Activated naive CD4-positive, alpha-beta T cell treated with anti-CD3 and anti-CD28 coated beads, Interleukin-2, amount 50 U/mL, for 72 hours (primary cell): Measurements from ENCODE around the gene SMTN. TPM values are rescaled to one million over a fixed set of nuclear protein-coding genes. Genes with fewer than 3 reads are reported as not detected.
"Not testable (repeated sequence)": the region's sequence is repeated elsewhere in the genome, so short reads cannot be mapped to it uniquely, and the experiment has no call there.

Source experiments
- ATAC-seq, 2 donors: fragments of 150-1000 bp; cut with Tn5 transposase; 2 replicates each; pipeline ENCODE4 v1.10.0; 2021; ENCODE audit warnings: mild to moderate bottlenecking in 2 of 2, moderate library complexity in 2 of 2
- DNase-seq, 2 donors: peaks; one replicate each; pipeline ENCODE4 v3.0.0; 2021 to 2022; ENCODE audit warnings: low spot score in 2 of 2
- H3K27ac Mint-ChIP-seq, 2 donors: one replicate each; pipeline ENCODE4 v1.8.0; 2022; ENCODE audit warnings: mild to moderate bottlenecking in 2 of 2, mixed read lengths in 2 of 2
- H3K36me3 Mint-ChIP-seq, 2 donors: one replicate each; pipeline ENCODE4 v1.8.0; 2022; ENCODE audit warnings: mixed read lengths in 2 of 2
- H3K9me3 Mint-ChIP-seq, 2 donors: one replicate each; pipeline ENCODE4 v1.8.0; 2022; ENCODE audit warnings: mixed read lengths in 2 of 2
- total RNA-seq, 2 donors: library from RNA; stranded (reverse); gene quantifications; one replicate each; pipeline ENCODE4 v1.2.3, GENCODE V29; 2022

SMTN gene
- 100 to 1,000 TPM in 1 of 2 donors, 10 to 100 TPM in 1; 32.5 to 128 TPM for total RNA-seq

DNA sequence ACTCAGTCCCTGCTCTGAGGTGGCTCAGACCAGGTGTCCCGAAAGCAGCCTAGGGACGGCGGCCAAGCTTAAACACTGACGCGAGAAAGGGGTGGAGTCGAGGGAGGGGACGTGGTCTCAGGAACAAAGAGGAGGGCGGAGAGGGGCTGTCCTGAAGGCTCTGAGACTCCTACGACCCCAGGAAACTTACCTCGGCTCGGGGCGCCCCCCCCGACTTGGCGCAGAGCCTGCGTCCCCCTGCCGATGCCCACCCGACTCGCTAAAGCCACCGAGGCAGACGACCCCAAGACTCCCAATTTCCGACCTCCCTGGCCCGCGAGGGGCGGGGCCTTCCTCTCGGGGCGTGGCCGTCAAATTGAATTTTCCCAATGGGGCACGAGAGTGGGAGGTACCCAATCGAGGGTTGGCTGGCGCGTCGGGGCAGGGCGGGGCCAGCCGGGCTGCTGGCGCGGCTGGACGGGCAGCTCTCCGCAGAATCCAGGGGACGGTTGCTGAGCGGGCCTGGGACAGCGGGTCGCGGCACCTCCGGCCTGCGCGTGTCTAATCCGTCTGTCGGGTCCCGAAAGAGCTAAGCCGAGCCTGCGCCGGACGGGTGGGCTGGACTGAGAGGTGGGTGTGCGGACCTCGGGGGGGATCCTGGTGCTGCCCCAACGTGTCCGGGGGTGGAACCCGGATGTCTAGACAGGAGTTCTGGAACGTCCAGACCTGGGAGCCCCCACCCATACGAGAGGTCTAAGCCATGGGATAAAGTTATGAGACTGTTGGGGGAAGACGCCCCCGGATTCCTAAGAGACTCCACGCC lies at the start of gene SMTN:
Gene SMTN (plus strand): TSS at position 471 of the 802 bp plus-strand sequence. CDS start 1,941 bp downstream, outside the sequence.
- DNase-seq (peak; percentile 90 to 95), ATAC-seq (peak; percentile 74 to 77)
- peaks cover 6 to 29% of the 10 kb centered on the region in 2 donors for H3K36me3 Mint-ChIP-seq
- no peaks in the 10 kb centered on the region for H3K9me3 Mint-ChIP-seq
- peak within 1 kb of the TSS; percentile 77 to 90 for H3K27ac Mint-ChIP-seq

DNA sequence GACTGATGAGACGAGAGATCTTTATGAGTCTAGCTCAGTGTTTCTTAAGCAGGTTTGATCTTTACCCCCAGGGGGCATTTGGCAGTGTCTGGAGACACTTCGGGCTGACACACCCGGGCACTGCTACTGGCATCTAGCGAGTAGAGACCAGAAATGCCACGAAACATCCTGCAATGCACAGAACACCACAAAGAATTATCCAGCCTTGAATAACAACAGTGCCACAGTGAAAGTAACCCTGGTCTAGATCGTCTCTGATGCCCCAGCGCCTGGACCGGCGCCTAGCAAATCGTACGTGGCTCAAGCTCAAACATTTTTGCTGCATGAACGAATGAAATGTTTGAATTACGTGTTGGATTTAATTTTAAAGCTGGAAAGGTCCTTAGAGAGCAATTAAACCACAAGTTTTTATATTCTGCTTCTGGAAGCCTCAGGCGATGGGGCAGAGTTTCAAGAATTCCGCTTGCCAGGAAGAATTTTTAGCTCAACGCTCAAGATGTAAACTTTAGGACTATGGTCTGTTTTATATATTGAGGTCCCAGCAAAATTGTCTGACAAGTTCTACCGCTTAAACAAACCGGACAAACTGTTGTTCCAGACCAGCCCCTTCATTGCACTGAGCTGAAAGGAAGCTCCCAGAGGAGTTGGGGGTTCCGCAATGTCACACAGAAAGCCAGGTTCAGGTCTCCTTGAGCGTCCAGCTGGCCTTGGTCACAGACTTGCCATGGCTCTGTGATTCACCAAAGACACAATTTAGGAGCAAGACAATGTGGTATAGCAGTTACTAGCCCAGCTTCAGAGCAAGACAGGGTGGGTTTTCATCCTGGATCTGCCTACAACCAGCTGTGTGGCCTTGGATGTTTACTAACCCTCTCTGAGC lies 44.2 kb upstream of the SMTN start:
- no peak for ATAC-seq
- no peaks in the 10 kb centered on the region for H3K9me3 Mint-ChIP-seq
- DNase-seq, result no peak
- no peak overlapping the region for H3K27ac Mint-ChIP-seq
- no peaks in the 10 kb centered on the region for H3K36me3 Mint-ChIP-seq

DNA sequence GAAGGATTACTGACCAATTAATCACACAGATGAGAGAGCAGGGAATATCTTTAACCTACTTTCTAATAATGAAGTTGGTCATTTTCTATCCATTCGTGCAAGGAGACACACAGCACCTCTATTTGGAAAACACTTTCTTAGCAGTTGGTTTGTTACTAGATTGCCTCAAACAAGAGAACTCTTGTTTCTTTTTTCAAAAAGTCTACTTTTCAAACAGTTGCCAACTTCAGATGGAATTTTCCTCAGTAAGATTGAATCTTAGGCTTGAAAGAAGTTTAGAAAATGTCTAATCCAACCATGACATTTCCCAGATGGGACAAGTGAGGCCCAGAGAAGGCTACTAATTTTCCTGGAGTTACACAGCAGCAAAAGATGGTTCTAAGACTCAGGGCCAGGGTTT lies 42.4 kb upstream of the SMTN start:
- ATAC-seq, result no peak

DNA sequence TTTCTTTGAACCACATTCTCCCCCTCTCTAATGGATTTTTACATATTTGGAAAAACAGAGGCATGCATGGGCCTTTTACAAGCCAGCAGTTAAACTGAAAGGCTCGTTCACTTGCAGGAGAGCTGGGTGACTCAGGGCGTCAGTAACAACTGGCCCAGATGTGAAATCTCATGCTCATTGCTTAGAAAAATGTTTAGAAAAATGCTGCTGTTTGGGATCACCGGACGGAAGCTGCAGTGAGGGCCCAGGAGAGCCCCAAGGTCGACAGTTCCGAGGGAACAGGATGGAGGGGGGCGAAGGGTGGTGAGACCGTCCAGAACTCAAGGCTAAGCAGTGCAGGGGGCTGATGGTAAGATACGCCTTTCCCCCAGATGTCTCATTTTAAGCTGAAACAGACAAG lies 41.7 kb upstream of the SMTN start:
- Mint-ChIP-seq H3K9me3 (no peaks in the 10 kb centered on the region), H3K36me3 (no peaks in the 10 kb centered on the region), H3K27ac (no peak overlapping the region)
- ATAC-seq (no peak), DNase-seq (no peak)

More for the DNA sequence above, 42.4 kb upstream of the SMTN start:
- DNase-seq, result no peak
- Mint-ChIP-seq H3K27ac (no peak overlapping the region), H3K36me3 (no peaks in the 10 kb centered on the region), H3K9me3 (no peaks in the 10 kb centered on the region)

DNA sequence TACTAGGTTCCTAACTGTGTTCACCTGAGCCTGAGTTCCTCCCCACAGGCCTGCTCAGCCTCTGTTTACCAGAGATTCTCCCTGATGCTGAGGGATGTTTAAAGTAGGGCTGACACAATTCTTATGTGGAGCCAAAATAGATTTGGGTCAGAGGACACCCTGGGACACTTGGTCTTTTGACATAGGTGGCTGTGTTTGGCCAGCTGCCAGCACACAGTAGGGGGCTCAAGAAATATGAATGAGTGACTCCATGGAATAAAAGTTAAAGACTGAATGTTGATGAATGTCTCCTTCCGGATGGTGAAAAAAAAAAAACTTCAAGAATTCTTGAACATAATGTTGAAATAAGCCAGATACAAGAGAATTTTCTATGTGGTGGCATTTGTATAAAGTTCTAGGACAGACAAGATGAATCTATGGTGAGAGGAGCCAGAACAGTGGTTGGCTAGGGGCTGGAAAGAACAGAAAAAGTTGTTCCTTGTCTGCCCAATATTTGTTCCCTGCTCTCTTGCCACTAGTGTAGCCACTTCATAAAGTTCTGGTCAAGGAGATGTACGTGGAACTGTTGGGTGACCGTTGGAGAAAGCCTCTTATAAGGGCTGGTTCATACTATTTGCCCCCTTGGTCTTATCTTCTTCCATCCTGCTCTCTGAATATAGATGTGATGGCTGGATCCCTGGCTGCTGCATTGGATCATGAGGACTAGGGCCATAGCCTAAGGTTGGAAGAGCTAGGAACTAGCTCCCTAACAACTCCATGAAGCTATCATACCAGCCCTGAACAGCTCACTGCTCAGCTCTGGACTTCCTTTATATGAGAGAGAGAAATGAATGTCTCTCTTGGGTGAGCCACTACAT lies 40.3 kb upstream of the SMTN start:
- Mint-ChIP-seq H3K9me3 (no peaks in the 10 kb centered on the region), H3K36me3 (no peaks in the 10 kb centered on the region), H3K27ac (no peak overlapping the region)
- DNase-seq, result no peak
- no peak for ATAC-seq

DNA sequence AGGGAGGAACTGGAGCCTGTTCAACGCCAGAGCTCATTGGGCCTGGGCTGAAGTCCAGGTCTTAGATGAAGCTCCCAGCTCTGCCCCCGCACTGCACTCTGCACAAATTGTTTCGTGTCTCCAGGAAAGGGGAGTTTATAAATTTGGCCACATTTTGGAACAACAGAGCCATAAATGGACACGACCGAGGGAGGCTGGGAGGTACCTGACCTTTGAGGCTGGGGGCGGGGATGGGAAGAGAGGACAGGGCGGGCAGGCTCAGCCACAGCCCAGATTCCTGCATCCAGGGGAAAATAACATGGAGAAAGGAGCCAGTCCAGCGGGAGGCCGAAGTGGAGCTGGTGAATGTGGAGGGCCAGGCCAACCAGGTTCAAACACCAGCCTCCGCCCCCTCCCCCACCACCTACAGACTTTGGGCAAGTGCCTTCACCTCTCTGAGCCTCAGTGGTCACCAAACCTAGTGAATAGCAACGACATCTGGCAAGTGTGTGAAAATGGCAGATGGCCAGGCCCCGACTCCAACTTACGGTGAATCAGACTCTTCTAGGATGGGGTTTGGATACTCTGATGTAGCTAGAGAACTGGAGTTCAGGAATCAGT lies 36.8 kb upstream of the SMTN start:
- DNase-seq (no peak), ATAC-seq (no peak)
- Mint-ChIP-seq H3K27ac (no peak overlapping the region), H3K36me3 (no peaks in the 10 kb centered on the region), H3K9me3 (peaks cover 0 to 6% of the 10 kb centered on the region in 2 donors)

DNA sequence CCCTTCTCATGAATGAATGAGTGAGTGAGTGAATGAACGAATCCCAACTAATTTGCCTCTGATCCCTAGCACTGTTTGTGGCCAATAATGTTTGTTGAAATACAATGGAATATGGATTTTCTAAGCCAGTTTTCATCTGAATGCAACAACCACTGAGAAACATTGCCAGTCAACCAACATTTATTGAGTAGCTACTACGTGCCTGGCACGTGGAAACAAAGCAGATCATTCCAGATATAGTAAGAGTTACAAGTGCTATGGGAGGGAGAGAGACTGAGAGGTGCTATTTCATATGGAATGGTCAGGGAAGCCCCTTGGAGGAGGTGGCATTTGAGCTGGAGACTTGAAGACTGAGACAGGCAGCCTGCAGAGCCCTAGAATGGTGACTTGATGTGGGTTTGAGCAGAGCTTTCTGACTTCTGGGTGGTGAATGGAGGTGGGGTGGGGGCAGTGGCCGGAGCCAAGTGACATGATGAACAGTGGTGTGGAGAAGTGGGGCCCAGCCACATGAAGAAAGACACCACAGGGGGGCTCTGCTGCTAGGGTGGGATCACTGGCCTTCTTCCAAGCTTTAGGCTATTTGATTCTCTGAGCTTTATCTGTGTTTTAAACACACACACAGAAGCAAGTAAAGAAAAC lies 35.1 kb upstream of the SMTN start:
- Mint-ChIP-seq H3K9me3 (peaks cover 0 to 6% of the 10 kb centered on the region in 2 donors), H3K27ac (peak overlapping the region in 1 of 2 donors; percentile 20), H3K36me3 (no peaks in the 10 kb centered on the region)
- ATAC-seq (no peak), DNase-seq (no peak)

DNA sequence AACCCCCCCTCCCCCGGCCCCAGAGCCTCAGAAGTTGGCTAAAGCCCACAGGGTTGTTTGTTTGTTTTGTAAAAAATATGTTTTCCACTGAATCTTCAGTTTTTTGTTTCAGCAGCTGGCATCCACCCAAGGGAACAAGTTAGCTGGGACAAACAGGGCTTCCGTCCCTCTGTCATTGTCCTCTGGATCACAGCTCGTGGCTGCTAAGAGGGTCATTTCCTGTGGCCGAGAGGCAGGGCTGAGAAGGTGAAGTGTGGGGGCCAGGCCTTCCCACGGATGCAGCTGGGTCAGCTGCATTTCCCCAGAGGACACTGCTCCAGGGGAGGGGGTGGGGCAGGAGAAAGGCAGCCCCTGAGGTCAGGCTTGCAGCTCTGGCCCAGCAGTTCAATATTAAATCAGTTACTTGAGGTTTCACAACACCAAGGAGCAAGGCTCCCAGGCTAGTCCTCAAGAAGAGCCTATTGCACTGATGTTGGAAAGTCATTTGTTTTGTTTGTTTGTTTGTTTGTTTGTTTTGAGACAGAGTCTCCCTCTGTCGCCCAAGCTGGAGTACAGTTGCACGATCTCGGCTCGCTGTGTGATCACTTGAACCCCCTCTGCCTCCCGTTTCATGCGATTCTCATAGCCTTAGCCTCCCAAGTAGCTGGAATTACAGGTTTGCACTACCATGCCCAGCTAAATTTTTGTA lies 34.4 kb upstream of the SMTN start:
- DNase-seq, result no peak
- H3K36me3 Mint-ChIP-seq, result no peaks in the 10 kb centered on the region
- H3K27ac Mint-ChIP-seq, result no peak overlapping the region
- no peak for ATAC-seq
- peaks cover 0 to 6% of the 10 kb centered on the region in 2 donors for H3K9me3 Mint-ChIP-seq

DNA sequence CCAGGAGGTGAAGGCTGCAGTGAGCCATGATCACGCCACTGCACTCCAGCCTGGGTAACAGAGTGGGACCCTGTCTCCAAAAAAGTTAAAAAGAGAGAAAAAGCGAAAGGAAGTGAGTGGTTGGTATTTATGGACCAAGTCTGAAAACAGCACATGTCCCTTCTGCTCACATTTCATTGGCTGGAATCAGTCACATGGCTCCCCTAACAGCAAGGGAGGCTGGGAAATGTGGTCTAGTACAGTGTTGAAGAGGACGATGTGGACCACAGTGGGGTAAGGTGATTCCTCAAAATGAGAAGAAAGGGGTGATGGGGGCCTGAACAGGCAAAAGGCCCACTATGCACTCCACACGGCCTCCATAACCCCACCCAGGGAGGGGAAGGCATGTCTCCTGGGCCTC lies 32.5 kb upstream of the SMTN start:
- no peak for ATAC-seq
- H3K36me3 Mint-ChIP-seq, result no peaks in the 10 kb centered on the region
- no peak for DNase-seq
- H3K9me3 Mint-ChIP-seq, result peaks cover 0 to 6% of the 10 kb centered on the region in 2 donors
- H3K27ac Mint-ChIP-seq, result peak overlapping the region in 1 of 2 donors; percentile 15

DNA sequence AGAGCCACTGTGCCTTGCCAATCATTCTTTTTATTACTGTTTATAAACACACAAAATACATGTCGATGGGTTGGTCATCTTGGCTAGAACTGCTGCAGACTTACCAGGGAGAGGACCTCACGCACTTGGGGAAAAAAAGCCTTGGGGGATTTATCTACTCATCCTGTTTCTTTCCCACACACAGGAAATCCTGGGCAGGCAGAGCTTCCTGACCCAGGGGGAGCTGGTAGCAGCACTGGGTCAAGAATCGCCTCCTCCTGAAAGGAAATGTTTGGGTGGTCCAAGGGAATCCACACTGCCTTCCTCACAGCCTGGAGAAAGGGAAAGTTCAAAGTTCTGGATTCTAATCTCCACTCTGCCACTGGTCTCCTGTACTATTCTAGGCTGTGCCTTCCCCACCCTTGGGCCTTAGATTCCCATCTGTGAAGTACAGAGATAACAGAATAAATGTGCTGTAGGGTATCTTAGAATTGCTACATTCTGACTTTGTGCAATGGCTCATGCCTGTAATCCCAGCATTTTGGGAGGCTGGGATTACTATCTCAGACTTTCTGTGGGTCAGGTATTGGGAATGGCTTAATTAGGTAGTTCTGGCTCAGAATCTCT lies 31.2 kb upstream of the SMTN start:
- Mint-ChIP-seq H3K36me3 (no peaks in the 10 kb centered on the region), H3K9me3 (peaks cover 0 to 6% of the 10 kb centered on the region in 2 donors), H3K27ac (no peak overlapping the region)
- DNase-seq (no peak), ATAC-seq (no peak)

DNA sequence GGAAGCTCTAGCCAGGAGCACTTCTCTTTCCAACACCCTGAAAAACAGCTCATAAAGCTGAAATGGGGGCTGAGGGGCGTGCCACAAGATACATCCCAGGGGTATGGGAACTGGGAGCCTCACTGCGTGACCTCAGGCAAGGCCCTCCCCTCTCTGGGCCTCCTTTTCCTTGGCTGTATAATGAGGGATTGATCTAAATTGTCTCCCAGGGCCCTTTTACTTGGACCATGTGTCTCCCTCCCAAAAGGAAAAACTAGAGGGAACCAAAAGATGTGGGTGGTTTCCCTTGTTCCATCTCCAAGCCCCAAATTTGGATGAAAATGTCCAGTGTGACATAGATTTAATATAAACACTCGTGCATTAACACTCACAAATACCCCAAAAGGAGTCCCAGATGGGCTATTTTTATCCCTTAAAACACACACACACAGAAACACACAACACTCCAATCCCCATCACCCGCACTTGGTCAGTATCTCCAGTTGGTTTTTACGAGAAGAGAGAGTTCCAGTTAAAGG lies 25.9 kb upstream of the SMTN start:
- no peaks in the 10 kb centered on the region for H3K36me3 Mint-ChIP-seq
- no peak for ATAC-seq
- H3K27ac Mint-ChIP-seq, result no peak overlapping the region
- DNase-seq, result no peak
- no peaks in the 10 kb centered on the region for H3K9me3 Mint-ChIP-seq

DNA sequence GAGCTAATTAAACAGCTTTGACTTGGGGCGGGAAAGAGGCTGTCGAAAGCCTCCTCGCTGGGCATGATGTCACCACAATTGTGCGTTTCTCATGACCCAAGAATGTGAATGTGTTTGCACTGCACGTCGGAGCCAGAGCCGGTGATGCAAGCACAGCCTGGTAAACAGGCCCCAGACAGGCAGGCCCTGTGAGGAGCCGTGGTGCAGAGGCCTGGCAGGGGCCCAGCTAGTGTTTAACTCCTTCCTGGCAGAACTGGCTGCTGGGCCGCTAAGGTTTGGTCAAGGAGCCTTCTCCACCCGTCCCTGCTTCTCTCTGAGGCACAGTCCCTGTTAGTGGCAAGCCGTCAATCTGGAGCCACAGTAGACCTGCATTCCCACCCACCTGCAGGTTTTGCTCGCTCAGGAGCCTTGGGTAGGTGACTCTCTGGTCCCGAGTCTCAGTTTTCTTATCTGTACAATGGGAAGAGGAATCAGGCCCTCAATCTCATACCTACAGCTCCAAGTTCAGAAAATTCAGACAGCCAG lies 25.4 kb upstream of the SMTN start:
- no peak for ATAC-seq
- Mint-ChIP-seq H3K27ac (no peak overlapping the region), H3K9me3 (no peaks in the 10 kb centered on the region), H3K36me3 (no peaks in the 10 kb centered on the region)
- DNase-seq, result no peak

DNA sequence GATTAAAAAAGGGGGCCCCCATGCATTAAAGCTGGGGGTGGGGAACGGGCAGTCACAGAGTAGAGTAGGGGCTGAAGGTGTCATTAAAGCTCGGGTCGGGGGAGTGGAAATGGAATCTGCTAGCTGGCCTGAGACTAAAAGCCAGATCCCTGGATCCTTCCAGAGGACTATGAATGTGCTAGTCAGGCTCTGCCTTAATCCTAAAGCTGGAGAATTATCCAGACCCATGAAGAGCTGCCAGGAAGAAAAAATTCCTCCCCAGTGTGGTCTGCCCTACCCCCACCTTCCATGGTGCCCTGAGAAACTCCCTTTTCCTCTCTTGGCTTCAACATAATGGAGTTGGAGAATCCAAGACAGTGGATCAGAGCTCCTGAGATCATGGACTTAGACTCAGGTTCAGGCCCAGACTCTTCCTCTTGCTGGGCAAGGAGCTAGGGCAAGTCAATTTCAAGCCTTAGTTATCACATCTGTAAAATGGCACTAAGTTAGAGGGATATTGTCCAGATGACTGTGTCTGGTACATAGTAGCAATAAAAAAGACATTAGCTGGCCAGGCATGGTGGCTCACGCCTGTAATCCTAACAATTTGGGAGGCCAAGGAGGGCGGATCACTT lies 24.0 kb upstream of the SMTN start:
- DNase-seq, result no peak
- Mint-ChIP-seq H3K9me3 (no peaks in the 10 kb centered on the region), H3K27ac (no peak overlapping the region), H3K36me3 (no peaks in the 10 kb centered on the region)
- no peak for ATAC-seq

DNA sequence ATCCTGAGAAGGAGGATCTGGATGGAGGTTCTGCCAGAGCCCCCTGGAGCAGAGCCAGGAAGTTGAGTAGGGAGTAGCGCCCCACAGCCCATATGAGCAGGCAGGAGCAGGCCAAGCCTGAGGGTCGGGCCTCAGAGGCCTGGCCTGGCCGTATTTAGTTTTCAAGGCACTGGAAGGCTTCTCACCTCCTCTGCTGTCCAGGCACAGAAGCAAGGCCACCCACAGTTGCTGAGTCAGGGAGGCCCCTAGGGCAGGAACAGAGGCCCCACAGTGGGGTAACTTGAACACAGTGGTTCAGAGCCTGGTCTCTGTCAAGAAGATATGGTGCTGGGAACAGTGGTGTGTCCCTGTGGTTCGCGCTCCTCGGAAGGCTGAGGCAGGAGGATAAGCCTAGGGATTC lies 21.5 kb upstream of the SMTN start:
- not testable (repeated sequence) for H3K9me3 Mint-ChIP-seq, DNase-seq, ATAC-seq, H3K27ac Mint-ChIP-seq
- H3K36me3 Mint-ChIP-seq, result peaks cover 0 to 10% of the 10 kb centered on the region in 2 donors
